IPS-11a (cell line): ENCODE results near the gene EIF4G3.

Experiments used
- H3K4me3 ChIP-seq: one replicate; pipeline ENCODE4 v1.5.1; 2013; ENCODE audit warnings: low read depth, low read length, control low read depth

Gene EIF4G3

GRCh38 chr1:20771780-20772179, 404.9 kb downstream of the EIF4G3 start:
- no peak overlapping the region for H3K4me3 ChIP-seq

DNA sequence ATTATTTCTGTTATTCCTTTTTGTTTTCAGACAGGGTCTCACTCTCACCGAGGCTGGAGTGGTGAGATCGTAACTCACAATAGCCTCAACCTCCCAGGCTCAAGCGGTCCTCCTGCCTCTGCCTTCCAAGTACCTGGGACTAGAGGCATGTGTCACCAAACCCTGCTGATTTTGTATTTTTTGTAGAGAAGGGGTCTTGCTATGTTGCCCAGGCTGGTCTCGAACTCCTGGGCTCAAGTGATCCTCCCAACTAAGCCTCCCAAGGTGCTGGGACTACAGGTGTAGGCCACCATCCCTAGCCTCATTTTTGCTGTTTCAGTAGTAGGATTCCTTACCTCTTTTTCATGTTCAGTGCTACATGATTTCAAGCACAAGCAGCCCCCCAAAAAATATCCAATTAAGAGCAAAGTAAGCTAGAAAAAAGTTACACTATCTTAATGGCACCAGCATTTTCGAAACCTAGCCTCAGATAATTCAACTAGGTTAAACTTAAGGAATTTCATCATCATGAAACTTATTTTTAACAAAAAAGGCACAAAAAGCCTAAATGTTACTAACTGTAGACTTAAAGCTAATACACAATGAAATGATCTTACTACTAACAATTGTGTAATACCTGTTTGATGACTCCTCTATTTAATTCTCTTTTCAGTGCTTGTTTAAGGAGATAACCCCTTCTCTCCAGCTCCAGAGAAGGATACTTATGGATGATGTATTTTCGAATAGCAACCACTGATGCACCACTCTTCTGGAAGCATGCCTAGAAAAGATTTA, 406.2 kb downstream of the EIF4G3 start:
- no peak overlapping the region for H3K4me3 ChIP-seq

- no peak overlapping the region for H3K4me3 ChIP-seq
These were observed 409.4 kb downstream of the EIF4G3 start for GRCh38 chr1:20767271-20767670.

- H3K4me3 ChIP-seq: no peak overlapping the region
These were observed 413.3 kb downstream of the EIF4G3 start for GRCh38 chr1:20763417-20763816.

DNA sequence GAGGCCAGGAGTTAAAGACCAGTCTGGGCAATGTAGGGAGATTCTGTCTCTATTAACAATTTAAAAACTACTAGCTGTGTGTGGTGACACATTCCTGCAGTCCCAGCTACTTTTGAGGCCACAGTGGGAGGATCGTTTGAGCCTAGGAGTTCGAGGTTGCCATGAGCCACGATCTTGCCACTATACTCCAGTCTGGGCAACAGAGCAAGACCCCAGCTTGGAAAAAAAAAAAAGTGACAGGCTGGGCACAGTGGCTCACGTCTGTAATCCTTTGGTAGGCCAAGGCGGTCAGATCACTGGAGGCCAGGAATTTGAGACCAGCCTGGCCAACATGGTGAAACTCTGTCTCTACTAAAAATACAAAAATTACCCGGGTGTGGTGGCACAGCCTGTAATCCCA, 416.4 kb downstream of the EIF4G3 start:
- no peak overlapping the region for H3K4me3 ChIP-seq
